Body of pancreas (tissue), 4 donors: Measurements from ENCODE around the gene RAP1B.

Experiments
- CTCF ChIP-seq, 7 experiments: fragments of 450-650 bp in 4 of 7; fragments of 200-600 bp in 3 of 7; sonication (generic) in 3 of 7; IDR thresholded peaks; one replicate each; pipeline ENCODE4 v1.5.1; 2016 to 2019; ENCODE audit warnings: antibody characterized with exemption in 7 of 7
- POLR2A ChIP-seq, 3 donors: fragments of 450-650 bp; IDR thresholded peaks; one replicate each; pipeline ENCODE4 v1.6.1; 2016; ENCODE audit warnings: antibody characterized with exemption in 3 of 3, mild to moderate bottlenecking in 2 of 3

DNA sequence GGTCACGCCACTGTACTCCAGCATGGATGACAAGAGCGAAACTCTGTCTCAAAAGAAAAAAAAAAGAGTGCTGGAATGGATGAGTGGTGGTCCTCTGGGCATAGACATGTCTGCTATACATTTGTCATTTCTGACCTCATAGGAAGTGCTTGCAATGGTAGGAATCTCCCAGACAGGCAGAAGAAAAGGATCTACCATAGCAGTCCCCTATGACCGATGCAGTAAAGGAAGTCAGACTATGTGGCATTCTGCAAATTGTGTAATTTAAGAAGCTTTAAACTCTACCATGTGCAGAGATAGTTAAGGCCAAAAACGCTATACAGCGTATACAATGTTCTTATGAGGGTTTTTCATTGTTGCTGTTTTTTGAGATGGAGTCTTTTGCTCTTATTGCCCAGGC is 24.7 kb upstream of the RAP1B start:
- TF ChIP-seq POLR2A (IDR thresholded peaks at IDR 0.05) (no peak), CTCF (IDR thresholded peaks at IDR 0.05) (no peak)
